Neural cell (in vitro differentiated cells): ENCODE measurements around the gene ZNF512. TPM values are rescaled to one million over a fixed set of nuclear protein-coding genes. Genes with fewer than 3 reads are reported as not detected.
"Not testable (repeated sequence)": the region's sequence is repeated elsewhere in the genome, so short reads cannot be mapped to it uniquely, and the experiment has no call there.

Source experiments
- H2AFZ ChIP-seq: fragments of 200-600, 300-800 bp; sonication (generic), shearing (Covaris generic); 2 replicates; pipeline ENCODE4 v1.6.0; 2014; ENCODE audit warnings: low read depth, mild to moderate bottlenecking, antibody characterized with exemption, low read length, moderate library complexity
- H3F3A ChIP-seq: fragments of 200-600 bp; shearing (Covaris generic); 2 replicates; pipeline ENCODE4 v1.6.1; 2016; ENCODE audit warnings: mild to moderate bottlenecking, moderate library complexity, mixed read lengths, antibody characterized with exemption, low read length; ENCODE audit not compliant: insufficient read depth, poor library complexity, severe bottlenecking
- H3K27ac ChIP-seq: fragments of 200-600, 300-800 bp; sonication (generic), shearing (Covaris generic); 2 replicates; pipeline ENCODE4 v1.5.1; 2014; ENCODE audit warnings: mild to moderate bottlenecking, low read length, moderate library complexity
- H3K27me3 ChIP-seq: fragments of 300-800, 200-600 bp; sonication (generic), shearing (Covaris generic); 2 replicates; pipeline ENCODE4 v1.6.0; 2014; ENCODE audit warnings: mild to moderate bottlenecking, low read depth, low read length, moderate library complexity; ENCODE audit not compliant: insufficient read depth
- H3K36me3 ChIP-seq: fragments of 300-800, 200-600 bp; sonication (generic), shearing (Covaris generic); 2 replicates; pipeline ENCODE4 v1.5.1; 2014; ENCODE audit warnings: mild to moderate bottlenecking, antibody characterized with exemption, low read length, moderate library complexity; ENCODE audit not compliant: insufficient read depth
- H3K4me2 ChIP-seq: fragments of 300-800, 200-600 bp; sonication (generic), shearing (Covaris generic); 2 replicates; pipeline ENCODE4 v1.6.0; 2014; ENCODE audit warnings: mild to moderate bottlenecking, low read length
- H3K4me3 ChIP-seq: fragments of 300-800, 200-600 bp; sonication (generic), shearing (Covaris generic); 2 replicates; pipeline ENCODE4 v1.5.1; 2014; ENCODE audit warnings: mild to moderate bottlenecking, low read length, moderate library complexity
- H3K79me2 ChIP-seq: fragments of 200-600 bp; shearing (Covaris generic); replicated peaks from 2 replicates; pipeline ENCODE4 v1.6.0; 2014; ENCODE audit warnings: mild to moderate bottlenecking, low read length, moderate library complexity; ENCODE audit not compliant: insufficient read depth
- H3K9ac ChIP-seq: fragments of 300-800, 200-600 bp; sonication (generic), shearing (Covaris generic); 2 replicates; pipeline ENCODE4 v1.6.1; 2016; ENCODE audit warnings: mild to moderate bottlenecking, low read length, mixed read lengths
- H3K9me2 ChIP-seq: fragments of 200-600 bp; shearing (Covaris generic); 2 replicates; pipeline ENCODE4 v1.6.1; 2016; ENCODE audit warnings: mild to moderate bottlenecking, low read length, mixed read lengths; ENCODE audit not compliant: insufficient read depth
- H3K9me3 ChIP-seq: fragments of 200-600, 300-800 bp; sonication (generic), shearing (Covaris generic); 2 replicates; pipeline ENCODE4 v1.6.1; 2016; ENCODE audit warnings: mild to moderate bottlenecking, mixed run types, low read length, moderate library complexity, mixed read lengths
- H4K20me1 ChIP-seq: fragments of 200-600 bp; shearing (Covaris generic); 2 replicates; pipeline ENCODE4 v1.6.1; 2016; ENCODE audit warnings: mild to moderate bottlenecking, mixed run types; ENCODE audit not compliant: insufficient read depth
- EP300 ChIP-seq: fragments of 450-650 bp; conservative IDR thresholded peaks from 2 replicates; pipeline ENCODE4 v1.6.1; 2014; ENCODE audit warnings: antibody characterized with exemption, mild to moderate bottlenecking, moderate library complexity; ENCODE audit not compliant: poor library complexity, severe bottlenecking
- MXI1 ChIP-seq: fragments of 450-650 bp; conservative IDR thresholded peaks from 2 replicates; pipeline ENCODE4 v1.6.1; 2014; ENCODE audit warnings: antibody characterized with exemption, mild to moderate bottlenecking; ENCODE audit not compliant: poor library complexity, severe bottlenecking
- POLR2AphosphoS5 ChIP-seq: IDR thresholded peaks from 2 replicates; pipeline ENCODE4 v1.6.1; 2012
- RAD21 ChIP-seq: fragments of 450-650 bp; conservative IDR thresholded peaks from 2 replicates; pipeline ENCODE4 v1.6.1; 2014; ENCODE audit warnings: antibody characterized with exemption, mild to moderate bottlenecking, moderate library complexity
- REST ChIP-seq: IDR thresholded peaks from 2 replicates; pipeline ENCODE4 v1.6.1; 2012; ENCODE audit warnings: borderline replicate concordance
- SMC3 ChIP-seq: fragments of 450-650 bp; conservative IDR thresholded peaks from 2 replicates; pipeline ENCODE4 v1.6.1; 2014; ENCODE audit warnings: antibody characterized with exemption, mild to moderate bottlenecking, moderate library complexity; ENCODE audit not compliant: poor library complexity
- polyA plus RNA-seq: library from polyadenylated mRNA; depleted of rRNA; stranded (reverse); fragments of >200 nt; gene quantifications from 2 replicates; pipeline ENCODE4 v1.2.3, GENCODE V29; 2014
- TF ChIP-seq, protein P1 (sequence below): fragments of 450-650 bp; IDR thresholded peaks from 2 replicates; pipeline ENCODE4 v1.5.1; 2014; ENCODE audit warnings: antibody characterized with exemption, mild to moderate bottlenecking, moderate library complexity; ENCODE audit not compliant: poor library complexity, severe bottlenecking

ZNF512 gene
- polyA plus RNA-seq, 1 donor from 2014 or later, result 30.8 TPM

- Histone ChIP-seq H3K9me2 (no peaks in the 10 kb centered on the region), H3F3A (no peaks in the 10 kb centered on the region), H3K4me2 (no peak overlapping the region), H3K79me2 (peaks cover 8% of the 10 kb centered on the region), H3K27me3 (no peaks in the 10 kb centered on the region), H3K27ac (no peak overlapping the region), H2AFZ (no peak overlapping the region), H4K20me1 (no peaks in the 10 kb centered on the region), H3K36me3 (no peaks in the 10 kb centered on the region), H3K9me3 (no peaks in the 10 kb centered on the region), H3K9ac (no peak overlapping the region), H3K4me3 (no peak overlapping the region)
- TF ChIP-seq MXI1 (no peak), EP300 (no peak), SMC3 (no peak), POLR2AphosphoS5 (no peak), RAD21 (no peak), REST (no peak)
- TF ChIP-seq, protein P1, sequence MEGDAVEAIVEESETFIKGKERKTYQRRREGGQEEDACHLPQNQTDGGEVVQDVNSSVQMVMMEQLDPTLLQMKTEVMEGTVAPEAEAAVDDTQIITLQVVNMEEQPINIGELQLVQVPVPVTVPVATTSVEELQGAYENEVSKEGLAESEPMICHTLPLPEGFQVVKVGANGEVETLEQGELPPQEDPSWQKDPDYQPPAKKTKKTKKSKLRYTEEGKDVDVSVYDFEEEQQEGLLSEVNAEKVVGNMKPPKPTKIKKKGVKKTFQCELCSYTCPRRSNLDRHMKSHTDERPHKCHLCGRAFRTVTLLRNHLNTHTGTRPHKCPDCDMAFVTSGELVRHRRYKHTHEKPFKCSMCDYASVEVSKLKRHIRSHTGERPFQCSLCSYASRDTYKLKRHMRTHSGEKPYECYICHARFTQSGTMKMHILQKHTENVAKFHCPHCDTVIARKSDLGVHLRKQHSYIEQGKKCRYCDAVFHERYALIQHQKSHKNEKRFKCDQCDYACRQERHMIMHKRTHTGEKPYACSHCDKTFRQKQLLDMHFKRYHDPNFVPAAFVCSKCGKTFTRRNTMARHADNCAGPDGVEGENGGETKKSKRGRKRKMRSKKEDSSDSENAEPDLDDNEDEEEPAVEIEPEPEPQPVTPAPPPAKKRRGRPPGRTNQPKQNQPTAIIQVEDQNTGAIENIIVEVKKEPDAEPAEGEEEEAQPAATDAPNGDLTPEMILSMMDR, result no peak
These were observed 42.1 kb downstream of the ZNF512 start for GRCh38 chr2:27624943-27625342.

GRCh38 chr2:27626323-27626722 lies 43.5 kb downstream of the ZNF512 start:
- not testable (repeated sequence) for H3K36me3 ChIP-seq, H2AFZ ChIP-seq, H3K9me2 ChIP-seq, H3K79me2 ChIP-seq, H3K4me2 ChIP-seq, H3K27me3 ChIP-seq, H3K9ac ChIP-seq, H3K27ac ChIP-seq, H4K20me1 ChIP-seq, H3F3A ChIP-seq, H3K9me3 ChIP-seq, H3K4me3 ChIP-seq

- H3K27ac ChIP-seq, H3K4me3 ChIP-seq, H3F3A ChIP-seq, H3K36me3 ChIP-seq, H3K9me2 ChIP-seq, H2AFZ ChIP-seq, H3K9ac ChIP-seq, H3K9me3 ChIP-seq, H3K27me3 ChIP-seq, H3K79me2 ChIP-seq, H3K4me2 ChIP-seq, H4K20me1 ChIP-seq: not testable (repeated sequence)
These were observed 44.1 kb downstream of the ZNF512 start for GRCh38 chr2:27626921-27627320.
